Tibial artery (tissue), 4 donors: ENCODE results near the gene CYP4X1.
A peak's percentile ranks its signal among the peaks of the same experiment; 100 is the strongest.

Source experiments
- DNase-seq, 2 donors: peaks; one replicate each; pipeline ENCODE4 v3.0.0-alpha.2; 2019
- H3K27ac ChIP-seq, 2 donors: fragments of 200-600 bp; sonication (generic) in 1 of 2; 1 replicate in 1 of 2; 2 replicates in 1 of 2; pipeline ENCODE4 v1.5.1; 2018 to 2019; ENCODE audit warnings: mild to moderate bottlenecking in 1 of 2
- H3K27me3 ChIP-seq, 2 donors: fragments of 200-600 bp; sonication (generic) in 1 of 2; one replicate each; pipeline versions ENCODE4 v1.5.1 to v1.6.0; 2016 to 2019
- H3K36me3 ChIP-seq, 3 donors: fragments of 200-600 bp; sonication (generic) in 2 of 3; one replicate each; pipeline ENCODE4 v1.5.1; 2016 to 2019; ENCODE audit warnings: mild to moderate bottlenecking in 2 of 3
- H3K4me1 ChIP-seq, 4 donors: fragments of 200-600 bp; sonication (generic) in 2 of 4; 1 replicate in 3 of 4; 2 replicates in 1 of 4; pipeline ENCODE4 v1.5.1; 2016 to 2019
- H3K4me3 ChIP-seq, 2 donors: fragments of 200-600 bp; sonication (generic) in 1 of 2; 1 replicate in 1 of 2; 2 replicates in 1 of 2; pipeline ENCODE4 v1.5.1; 2018 to 2019; ENCODE audit warnings: mild to moderate bottlenecking in 2 of 2
- H3K9me3 ChIP-seq, 3 donors: fragments of 200-600 bp; sonication (generic) in 1 of 3; one replicate each; pipeline ENCODE4 v1.5.1; 2016 to 2019
- intact Hi-C: fragments of 100-400 bp; cut with DNase I; formaldehyde crosslinking; loops from one replicate; pipeline ENCODE4 v1.15.0; 2023; ENCODE audit warnings: low total_unique reads
- TF ChIP-seq, protein P1 (sequence below), 2 experiments: fragments of 200-600 bp in 1 of 2; fragments of 450-650 bp in 1 of 2; IDR thresholded peaks; one replicate each; pipeline ENCODE4 v1.5.1; 2017 to 2019; ENCODE audit warnings: antibody characterized with exemption in 2 of 2, mild to moderate bottlenecking in 1 of 2, moderate library complexity in 1 of 2

CYP4X1 gene

DNA sequence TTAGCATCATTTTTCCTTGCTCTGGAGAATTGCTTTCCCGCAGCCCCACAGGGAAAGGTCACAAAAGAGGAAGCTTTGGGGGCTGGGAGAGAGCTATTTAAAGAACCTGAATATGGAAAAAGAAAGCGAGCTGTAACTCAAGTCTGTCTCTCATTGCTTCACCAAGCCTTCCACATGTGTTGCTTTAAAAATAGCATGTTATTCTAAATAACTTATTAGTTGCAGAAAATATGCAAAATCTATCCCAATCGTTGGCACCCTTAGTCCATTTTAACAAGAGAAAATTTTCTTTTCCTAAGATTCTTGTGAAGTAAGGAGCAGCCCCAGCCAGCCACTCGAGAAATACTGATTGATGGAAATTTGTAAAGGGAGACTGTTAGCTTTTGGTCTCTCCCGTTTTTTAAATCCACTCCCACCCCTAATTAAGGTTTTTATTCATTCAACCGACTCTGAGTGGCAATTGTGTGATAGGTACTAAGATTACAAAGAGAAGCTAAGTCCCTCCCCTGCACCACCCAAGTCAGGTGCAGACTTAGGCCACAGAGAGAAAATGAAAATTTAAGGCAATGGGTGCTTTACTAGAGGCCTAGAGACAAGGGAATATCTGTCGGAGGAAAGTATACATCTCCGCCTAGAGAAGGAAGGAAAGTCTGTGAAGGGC, 802 bp downstream of the CYP4X1 start:
- H3K4me1 ChIP-seq: peaks cover 4 to 67% (median 39%) of the 10 kb centered on the region in 4 donors
- intact Hi-C loops: no loop called here
- H3K27ac ChIP-seq: peak overlapping the region; percentile 92 to 95
- peak in 1 of 2 donors; percentile 41 for DNase-seq
- no peaks in the 10 kb centered on the region for H3K36me3 ChIP-seq
- no peaks in the 10 kb centered on the region for H3K9me3 ChIP-seq
- H3K27me3 ChIP-seq: no peaks in the 10 kb centered on the region
- TF ChIP-seq, protein P1, sequence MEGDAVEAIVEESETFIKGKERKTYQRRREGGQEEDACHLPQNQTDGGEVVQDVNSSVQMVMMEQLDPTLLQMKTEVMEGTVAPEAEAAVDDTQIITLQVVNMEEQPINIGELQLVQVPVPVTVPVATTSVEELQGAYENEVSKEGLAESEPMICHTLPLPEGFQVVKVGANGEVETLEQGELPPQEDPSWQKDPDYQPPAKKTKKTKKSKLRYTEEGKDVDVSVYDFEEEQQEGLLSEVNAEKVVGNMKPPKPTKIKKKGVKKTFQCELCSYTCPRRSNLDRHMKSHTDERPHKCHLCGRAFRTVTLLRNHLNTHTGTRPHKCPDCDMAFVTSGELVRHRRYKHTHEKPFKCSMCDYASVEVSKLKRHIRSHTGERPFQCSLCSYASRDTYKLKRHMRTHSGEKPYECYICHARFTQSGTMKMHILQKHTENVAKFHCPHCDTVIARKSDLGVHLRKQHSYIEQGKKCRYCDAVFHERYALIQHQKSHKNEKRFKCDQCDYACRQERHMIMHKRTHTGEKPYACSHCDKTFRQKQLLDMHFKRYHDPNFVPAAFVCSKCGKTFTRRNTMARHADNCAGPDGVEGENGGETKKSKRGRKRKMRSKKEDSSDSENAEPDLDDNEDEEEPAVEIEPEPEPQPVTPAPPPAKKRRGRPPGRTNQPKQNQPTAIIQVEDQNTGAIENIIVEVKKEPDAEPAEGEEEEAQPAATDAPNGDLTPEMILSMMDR (IDR thresholded peaks at IDR 0.05): no peak
- H3K4me3 ChIP-seq: peak overlapping the region; percentile 62 to 75

DNA sequence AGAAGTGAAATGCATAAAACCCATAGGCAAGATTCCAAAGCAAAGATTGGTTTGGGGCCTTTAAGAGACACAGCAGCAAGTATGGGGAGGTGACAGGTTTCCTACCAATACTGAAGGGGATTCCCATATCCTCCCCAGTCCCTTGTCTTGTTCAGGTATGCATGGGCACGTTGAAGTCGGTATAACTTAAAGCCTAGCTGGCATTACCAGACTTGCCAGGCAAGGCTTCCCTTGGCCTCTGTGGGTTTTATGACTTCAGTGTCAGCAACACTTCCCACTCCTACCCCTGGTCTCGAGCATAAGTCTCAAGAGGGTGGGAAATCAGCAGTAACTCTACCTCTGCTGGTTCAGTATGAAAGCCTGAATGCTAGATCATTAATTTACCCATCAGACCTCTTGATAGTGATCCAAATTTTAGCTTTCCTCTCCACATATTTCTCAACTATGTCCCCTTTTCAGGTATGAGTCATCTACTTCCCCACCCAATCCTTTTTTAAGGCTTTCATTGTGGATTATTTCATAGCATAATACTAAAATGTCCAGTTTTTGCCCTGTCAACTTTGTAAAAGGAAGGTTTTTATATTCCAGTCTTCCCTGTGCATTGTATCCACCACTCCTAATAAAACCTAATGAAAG, 6.8 kb downstream of the CYP4X1 start:
- Histone ChIP-seq H3K27ac (peak overlapping the region; percentile 53 to 61), H3K4me1 (peaks cover 0 to 53% (median 34%) of the 10 kb centered on the region in 4 donors), H3K9me3 (no peaks in the 10 kb centered on the region), H3K27me3 (no peaks in the 10 kb centered on the region), H3K36me3 (peaks cover 6 to 18% (median 14%) of the 10 kb centered on the region in 3 donors), H3K4me3 (no peak overlapping the region)
- TF ChIP-seq, protein P1 (IDR thresholded peaks at IDR 0.05): no peak
- no peak for DNase-seq
- intact Hi-C loops: no loop called here

DNA sequence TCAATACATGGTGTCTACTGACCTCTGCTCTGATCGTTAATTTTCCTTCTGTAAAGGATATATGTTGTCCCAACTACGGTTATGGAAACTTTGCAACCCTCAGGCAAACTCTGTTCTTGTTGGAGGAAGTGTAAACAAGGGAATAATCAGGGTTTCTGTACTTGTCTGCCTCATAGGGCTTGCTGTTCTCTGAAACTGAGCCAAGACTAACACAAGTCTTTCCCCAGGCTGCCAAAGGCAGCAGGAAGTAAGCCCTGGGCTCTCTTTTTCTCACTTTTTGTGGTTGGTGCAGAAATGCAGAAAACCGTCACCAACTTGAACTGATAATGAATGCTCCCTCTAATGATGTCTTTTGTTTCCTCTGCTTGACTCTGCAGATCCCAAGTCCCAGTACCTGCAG, 7.6 kb downstream of the CYP4X1 start:
- H3K27ac ChIP-seq: peak overlapping the region; percentile 53 to 61
- DNase-seq: peak; percentile 47 to 70
- intact Hi-C loops: no loop called here

DNA sequence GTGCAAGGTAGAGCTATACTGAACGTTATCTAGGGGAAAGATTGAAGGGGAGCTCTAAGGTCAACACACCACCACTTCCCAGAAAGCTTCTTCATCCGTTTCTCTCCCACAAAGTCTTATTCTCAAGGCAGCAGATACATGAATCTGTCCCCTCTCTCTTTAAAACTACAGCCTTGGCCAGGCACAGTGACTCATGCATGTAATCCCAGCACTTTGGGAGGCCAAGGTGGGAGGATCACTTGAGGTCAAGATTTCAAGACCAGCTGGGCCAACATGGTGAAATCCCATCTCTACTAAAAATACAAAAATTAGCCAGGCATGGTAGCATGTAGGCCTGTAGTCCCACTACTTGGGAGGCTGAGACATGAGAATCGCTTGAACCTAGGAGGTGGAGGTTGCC, 8.1 kb downstream of the CYP4X1 start:
- Histone ChIP-seq H3K9me3 (no peaks in the 10 kb centered on the region), H3K27me3 (no peaks in the 10 kb centered on the region), H3K4me3 (no peak overlapping the region), H3K27ac (peak overlapping the region; percentile 53 to 61), H3K36me3 (peaks cover 6 to 22% (median 18%) of the 10 kb centered on the region in 3 donors), H3K4me1 (peaks cover 0 to 41% (median 33%) of the 10 kb centered on the region in 4 donors)
- TF ChIP-seq, protein P1 (IDR thresholded peaks at IDR 0.05): no peak
- intact Hi-C loops: no loop called here
- DNase-seq: peak; percentile 53 to 70

More for the DNA sequence above, 7.6 kb downstream of the CYP4X1 start:
- TF ChIP-seq, protein P1 (IDR thresholded peaks at IDR 0.05): no peak
- no peaks in the 10 kb centered on the region for H3K27me3 ChIP-seq
- no peak overlapping the region for H3K4me3 ChIP-seq
- no peaks in the 10 kb centered on the region for H3K9me3 ChIP-seq
- peaks cover 0 to 46% (median 33%) of the 10 kb centered on the region in 4 donors for H3K4me1 ChIP-seq
- H3K36me3 ChIP-seq: peaks cover 6 to 18% (median 16%) of the 10 kb centered on the region in 3 donors

DNA sequence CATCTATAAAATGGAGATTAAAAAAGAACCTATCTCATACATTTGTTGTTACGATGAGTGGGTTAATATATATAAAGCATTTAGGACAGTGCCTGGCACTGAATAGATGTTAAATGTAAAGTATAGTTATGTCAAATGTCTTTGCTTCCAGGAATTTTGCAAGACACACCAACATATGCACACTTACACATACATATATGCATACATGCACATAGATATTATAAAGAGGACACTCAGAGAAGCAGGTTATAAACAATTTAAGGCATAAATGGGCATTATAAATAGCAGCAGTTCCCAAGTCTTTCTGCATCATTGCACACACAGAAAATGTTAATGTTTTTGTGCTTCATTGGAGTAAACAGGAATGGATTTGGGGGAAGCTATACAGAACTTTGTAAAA, 13.3 kb downstream of the CYP4X1 start:
- Histone ChIP-seq H3K4me3 (no peak overlapping the region), H3K27me3 (no peaks in the 10 kb centered on the region), H3K4me1 (peaks cover 0 to 9% (median 5%) of the 10 kb centered on the region in 4 donors), H3K27ac (no peak overlapping the region), H3K36me3 (peaks cover 10 to 33% (median 30%) of the 10 kb centered on the region in 3 donors), H3K9me3 (no peaks in the 10 kb centered on the region)
- no peak for DNase-seq
- intact Hi-C loops: no loop called here
- TF ChIP-seq, protein P1 (IDR thresholded peaks at IDR 0.05): no peak
